Ovary (tissue), 3 donors: Measurements from ENCODE around the gene BHLHA15.

ENCODE experiments used
- EP300 ChIP-seq: sonication (generic); formaldehyde crosslinking; IDR thresholded peaks from one replicate; pipeline ENCODE4 v1.6.1; 2017; ENCODE audit warnings: antibody characterized with exemption
- TF ChIP-seq, protein P1 (sequence below), 3 donors: fragments of 450-650 bp in 2 of 3; fragments of 200-600 bp in 1 of 3; IDR thresholded peaks; one replicate each; pipeline versions ENCODE4 v1.5.1 to v1.8.0; 2016 to 2022; ENCODE audit warnings: antibody characterized with exemption in 3 of 3, mild to moderate bottlenecking in 1 of 3
- donor health status: DM: no; HTN: no; CAD: no.

DNA sequence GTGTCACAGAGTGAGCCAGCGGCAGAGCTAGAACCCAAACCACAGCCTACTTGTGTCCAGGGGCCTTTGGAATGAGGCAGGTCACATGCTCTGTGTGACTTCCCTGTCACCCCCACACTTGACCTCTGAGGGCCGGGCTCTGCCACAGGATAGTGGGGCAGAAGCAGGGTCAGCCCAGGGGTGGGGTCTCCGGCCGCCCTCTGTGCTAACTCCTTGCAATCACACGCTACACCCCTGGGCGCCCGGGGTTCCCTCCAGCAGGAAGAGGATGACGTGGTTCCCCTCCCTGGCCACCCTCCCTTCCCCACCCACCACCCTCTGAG lies 21.0 kb downstream of the BHLHA15 start:
- TF ChIP-seq EP300 = no peak
- TF ChIP-seq, protein P1, sequence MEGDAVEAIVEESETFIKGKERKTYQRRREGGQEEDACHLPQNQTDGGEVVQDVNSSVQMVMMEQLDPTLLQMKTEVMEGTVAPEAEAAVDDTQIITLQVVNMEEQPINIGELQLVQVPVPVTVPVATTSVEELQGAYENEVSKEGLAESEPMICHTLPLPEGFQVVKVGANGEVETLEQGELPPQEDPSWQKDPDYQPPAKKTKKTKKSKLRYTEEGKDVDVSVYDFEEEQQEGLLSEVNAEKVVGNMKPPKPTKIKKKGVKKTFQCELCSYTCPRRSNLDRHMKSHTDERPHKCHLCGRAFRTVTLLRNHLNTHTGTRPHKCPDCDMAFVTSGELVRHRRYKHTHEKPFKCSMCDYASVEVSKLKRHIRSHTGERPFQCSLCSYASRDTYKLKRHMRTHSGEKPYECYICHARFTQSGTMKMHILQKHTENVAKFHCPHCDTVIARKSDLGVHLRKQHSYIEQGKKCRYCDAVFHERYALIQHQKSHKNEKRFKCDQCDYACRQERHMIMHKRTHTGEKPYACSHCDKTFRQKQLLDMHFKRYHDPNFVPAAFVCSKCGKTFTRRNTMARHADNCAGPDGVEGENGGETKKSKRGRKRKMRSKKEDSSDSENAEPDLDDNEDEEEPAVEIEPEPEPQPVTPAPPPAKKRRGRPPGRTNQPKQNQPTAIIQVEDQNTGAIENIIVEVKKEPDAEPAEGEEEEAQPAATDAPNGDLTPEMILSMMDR (IDR thresholded peaks at IDR 0.05) = no peak
